HG03565 (cell line): ENCODE data around the gene HAO2.
A peak's percentile ranks its signal among the peaks of the same experiment; 100 is the strongest.
"Not testable (repeated sequence)": the region's sequence is repeated elsewhere in the genome, so short reads cannot be mapped to it uniquely, and the experiment has no call there.

ENCODE experiments used
- ATAC-seq: cut with Tn5 transposase; IDR thresholded peaks from one replicate; pipeline ENCODE4 v1.9.1; 2021; ENCODE audit warnings: mild to moderate bottlenecking, moderate library complexity; ENCODE audit not compliant: unreplicated experiment

Gene HAO2

DNA sequence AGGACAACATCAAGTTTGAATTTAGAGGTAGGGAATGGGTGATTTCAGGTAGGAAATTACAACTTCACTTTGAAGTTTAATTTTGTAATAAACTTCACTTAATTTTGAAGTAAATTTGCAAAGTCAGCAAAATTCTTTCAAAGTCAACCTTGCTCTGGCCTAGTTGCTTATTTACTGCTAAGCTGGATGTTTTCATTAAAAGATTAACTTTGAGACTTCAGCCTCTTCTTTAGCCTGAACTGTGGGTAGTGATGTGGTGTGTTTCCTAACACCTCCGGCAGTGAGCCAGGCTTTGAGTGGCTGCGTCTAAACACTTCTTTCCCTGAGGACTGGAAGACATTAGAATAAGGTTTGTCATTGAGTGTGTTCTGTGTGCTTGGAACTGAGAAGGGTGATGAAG, at the start of gene HAO2:
Gene HAO2, plus strand, starts transcription at position 232 of the 400 bp plus-strand sequence. CDS start 12,301 bp downstream, outside the sequence.
- ATAC-seq = no peak

GRCh38 chr1:119320100-119320499, 48.5 kb upstream of the HAO2 start:
- no peak for ATAC-seq

DNA sequence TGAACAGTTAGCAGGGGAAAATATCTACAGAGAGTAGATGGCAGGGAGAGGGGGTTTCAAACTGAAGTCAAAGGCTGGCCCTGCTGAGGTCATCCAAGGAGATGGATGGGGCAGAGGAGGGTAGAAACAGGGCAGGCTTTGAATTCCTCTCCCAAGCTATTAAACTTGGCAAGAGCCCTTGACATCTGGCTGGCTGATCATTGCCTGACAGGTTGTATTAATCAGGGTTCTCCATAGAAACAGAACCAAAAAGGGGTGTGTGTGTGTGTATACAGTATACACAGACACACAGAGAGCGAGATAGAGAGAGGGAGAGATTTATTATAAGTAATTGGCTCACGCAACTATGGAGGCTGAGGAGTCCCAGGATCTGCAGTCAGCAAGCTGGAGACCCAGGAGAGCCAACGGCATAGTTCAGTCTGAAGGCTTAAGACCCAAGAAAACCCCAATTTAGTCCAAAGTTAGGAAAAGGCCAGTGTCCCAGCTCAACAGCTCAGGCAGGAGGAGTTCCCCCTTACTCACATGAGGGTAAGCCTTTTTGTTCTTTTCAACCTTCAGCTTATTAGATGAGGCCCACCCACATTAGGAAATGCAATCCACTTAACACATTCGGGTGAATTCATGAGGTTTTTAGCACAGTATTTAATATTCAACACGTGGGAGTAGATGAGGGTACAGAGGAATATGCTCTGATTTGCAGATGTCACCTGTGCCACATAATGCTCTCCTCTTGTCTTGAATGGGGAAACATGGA, 46.7 kb upstream of the HAO2 start:
- no peak for ATAC-seq

GRCh38 chr1:119323216-119323982, 45.2 kb upstream of the HAO2 start:
- peak; percentile 89 for ATAC-seq

DNA sequence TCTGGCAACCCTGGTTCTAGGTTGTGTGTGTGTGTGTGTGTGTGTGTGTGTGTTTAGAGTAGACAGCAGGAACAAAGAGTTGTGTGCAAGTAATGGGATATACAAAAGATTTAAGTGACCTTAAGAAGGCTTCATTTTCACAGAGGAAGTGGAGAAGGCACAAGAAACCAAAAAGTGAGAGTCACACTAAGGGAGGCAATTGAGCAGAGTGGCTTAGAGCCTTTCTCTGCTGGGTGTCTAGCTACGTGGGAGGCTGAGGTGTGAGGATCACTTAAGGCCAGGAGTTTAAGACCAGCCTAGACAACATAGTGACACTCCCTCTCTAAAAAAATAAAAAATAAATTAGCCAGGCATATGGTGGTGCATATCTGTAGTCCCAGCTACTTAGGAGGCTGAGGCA, 44.4 kb upstream of the HAO2 start:
- no peak for ATAC-seq

DNA sequence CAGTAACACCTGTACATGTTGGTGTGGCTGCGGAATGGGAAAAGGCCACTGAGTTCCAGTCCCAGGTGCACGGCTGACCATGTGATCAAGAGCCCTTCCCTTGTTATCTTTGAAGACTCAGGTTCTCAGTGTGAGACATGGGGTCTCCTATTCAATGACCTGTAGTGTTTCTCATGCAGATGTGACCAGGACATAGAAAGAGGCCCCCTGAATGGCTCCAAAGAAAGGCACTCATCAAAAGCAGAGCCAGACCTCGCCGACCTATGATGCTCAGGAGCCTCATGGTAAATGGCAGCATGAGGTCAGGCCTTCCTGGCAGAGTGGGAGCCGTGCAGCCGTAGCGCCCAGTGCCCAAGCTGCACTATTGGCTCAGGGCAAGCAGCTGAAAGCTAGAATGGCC, 42.3 kb upstream of the HAO2 start:
- no peak for ATAC-seq

DNA sequence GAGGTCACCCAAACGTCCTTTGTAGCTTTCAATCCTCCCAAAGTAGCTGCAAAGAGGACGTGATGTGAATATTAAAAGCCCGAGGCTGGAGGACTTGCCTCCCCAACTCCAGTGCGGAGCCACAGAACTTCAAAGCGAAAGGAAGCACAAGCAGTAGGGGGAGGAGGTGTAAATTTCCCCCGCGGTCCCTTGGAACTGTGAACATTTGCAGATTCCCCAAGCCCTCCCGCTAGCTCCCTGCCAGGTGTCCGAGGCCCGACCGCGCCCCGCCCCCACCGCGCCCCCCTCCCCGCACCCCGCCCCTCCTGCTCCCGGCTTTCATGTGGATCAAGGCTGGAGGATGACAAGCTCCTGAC, 41.5 kb upstream of the HAO2 start:
- ATAC-seq = no peak

GRCh38 chr1:119327450-119328155, 41.0 kb upstream of the HAO2 start:
- ATAC-seq = no peak

DNA sequence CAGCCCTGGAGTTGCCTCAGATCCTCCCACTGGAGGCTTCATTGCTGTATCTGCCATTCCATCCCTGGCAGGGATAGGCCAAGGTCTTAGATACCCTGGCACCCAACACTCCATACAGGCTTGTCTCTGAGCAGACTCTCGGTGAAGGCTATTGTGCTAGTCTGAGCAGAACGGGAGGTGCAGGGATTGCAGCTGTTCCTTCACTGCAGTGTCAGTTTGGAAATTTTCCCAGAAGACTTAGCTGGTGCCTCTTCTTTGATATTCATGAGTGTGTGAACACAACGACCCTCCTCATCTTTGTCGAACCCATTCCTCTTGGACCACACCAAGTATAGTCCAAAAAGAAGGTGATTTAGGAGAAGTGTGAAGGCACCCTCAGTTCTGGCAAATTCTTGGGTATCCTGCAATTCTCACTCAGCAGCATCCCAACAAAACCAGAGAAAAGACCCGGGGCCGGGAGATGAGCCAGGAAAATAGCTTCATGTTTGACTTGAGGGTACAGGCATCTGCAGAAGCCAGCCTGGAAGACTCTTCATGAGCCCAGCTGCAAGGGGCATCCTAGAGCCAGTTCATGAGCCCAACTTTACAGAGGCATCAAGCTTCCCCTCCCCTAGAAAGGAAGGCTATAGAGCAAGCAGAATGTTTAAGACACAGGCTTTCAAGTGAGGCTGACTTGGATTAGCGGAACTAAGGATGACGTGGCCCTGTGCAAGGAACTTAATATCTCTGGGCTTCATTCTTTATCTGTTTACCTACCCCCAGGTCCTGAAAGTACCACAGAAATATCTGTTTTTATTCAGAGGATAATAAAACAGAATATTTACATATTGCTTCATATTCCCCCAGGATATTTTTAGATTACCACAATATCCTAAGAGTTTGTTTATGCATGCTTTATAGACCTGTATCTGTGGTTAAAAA, 38.8 kb upstream of the HAO2 start:
- no peak for ATAC-seq

GRCh38 chr1:119330466-119331189, 38.0 kb upstream of the HAO2 start:
- no peak for ATAC-seq

DNA sequence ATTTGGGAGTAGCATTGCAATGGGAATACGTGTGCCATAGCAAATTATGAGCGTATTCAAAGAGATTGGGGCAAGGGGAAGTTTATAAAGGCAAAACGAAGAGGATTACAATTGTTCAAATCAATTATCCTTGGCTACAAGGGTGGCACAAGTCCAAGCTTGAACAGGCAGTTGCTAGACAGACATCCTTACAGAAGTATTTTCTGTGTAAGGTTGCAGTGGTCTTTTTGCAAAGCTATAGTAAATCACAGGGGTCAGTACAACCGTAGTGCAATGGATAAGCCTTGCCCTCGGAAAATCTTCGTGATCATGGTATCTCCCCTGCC, 37.4 kb upstream of the HAO2 start:
- no peak for ATAC-seq

GRCh38 chr1:119331915-119332314, 36.7 kb upstream of the HAO2 start:
- ATAC-seq = no peak

DNA sequence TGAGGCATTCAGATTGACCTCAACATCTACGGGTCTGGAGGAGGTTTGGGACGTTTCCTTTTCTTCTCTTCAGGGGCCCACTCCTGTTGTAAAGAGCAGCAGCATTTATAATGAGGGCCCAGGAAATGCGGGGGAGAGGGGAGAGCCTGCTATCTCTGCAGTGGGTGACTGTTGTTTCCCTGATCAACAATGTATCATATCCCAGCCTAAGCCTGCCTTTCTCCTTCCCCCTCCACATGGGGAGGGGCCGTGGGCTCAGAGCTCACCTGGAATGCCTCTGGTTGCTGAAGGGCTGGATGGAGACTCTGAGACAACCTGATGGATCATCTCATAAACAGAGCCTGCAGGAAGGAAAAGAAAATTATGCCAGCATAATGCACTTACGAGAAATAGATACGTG, 36.0 kb upstream of the HAO2 start:
- no peak for ATAC-seq

- ATAC-seq = no peak
Measured at GRCh38 chr1:119333163-119333896, 35.3 kb upstream of the HAO2 start.

- ATAC-seq = not testable (repeated sequence)
Measured at GRCh38 chr1:119333897-119334250, 34.7 kb upstream of the HAO2 start.

DNA sequence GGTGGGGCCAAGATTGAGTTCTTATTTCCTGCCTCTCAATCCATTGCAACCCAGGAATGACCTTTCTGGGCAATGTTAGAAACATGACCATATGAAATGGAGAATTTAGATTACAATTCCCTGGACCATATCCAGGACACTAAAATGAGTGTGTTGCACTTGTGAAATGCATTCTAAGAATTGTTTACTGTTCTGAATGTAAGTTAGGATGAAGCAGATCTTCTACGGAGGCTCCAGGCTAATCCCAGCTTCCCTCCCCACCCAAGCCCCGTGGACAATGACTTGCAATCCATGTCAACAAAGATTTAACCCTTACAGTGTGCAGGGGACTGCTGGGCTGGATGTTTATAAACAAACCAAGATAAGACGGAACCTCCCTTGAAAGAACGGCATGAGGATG, 31.7 kb upstream of the HAO2 start:
- no peak for ATAC-seq

- ATAC-seq = no peak
Measured at GRCh38 chr1:119338004-119338403, 30.6 kb upstream of the HAO2 start.

DNA sequence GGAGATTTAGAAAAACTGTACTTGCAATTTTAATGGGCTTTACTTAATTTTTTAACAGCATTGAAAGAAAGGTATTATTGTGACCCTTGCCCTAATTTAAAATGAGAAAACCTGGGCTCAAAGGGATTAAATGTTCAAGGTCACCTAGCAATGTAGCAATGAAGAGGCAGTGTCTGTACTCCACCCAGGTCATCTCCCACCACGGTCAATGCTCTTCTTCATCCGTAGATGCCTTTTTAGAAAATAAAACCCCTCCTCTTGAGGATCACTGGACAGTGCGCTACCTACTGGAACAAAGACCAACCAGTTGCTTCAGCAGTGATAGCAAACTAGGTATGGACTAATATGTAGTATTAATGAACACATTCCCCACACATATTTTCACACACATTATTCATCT, 29.8 kb upstream of the HAO2 start:
- ATAC-seq = no peak

GRCh38 chr1:119340861-119341261, 27.7 kb upstream of the HAO2 start:
- no peak for ATAC-seq
